Measurements from ENCODE around the gene SSMEM1.

SSMEM1 gene

GRCh38 chr7:130254555-130254954 is 46.9 kb downstream of the SSMEM1 start:
- DNase-seq = no peak

- DNase-seq = no peak
These were observed 49.0 kb downstream of the SSMEM1 start for GRCh38 chr7:130256704-130257103.

GRCh38 chr7:130258494-130259078 is 50.9 kb downstream of the SSMEM1 start:
- no peak for DNase-seq

DNA sequence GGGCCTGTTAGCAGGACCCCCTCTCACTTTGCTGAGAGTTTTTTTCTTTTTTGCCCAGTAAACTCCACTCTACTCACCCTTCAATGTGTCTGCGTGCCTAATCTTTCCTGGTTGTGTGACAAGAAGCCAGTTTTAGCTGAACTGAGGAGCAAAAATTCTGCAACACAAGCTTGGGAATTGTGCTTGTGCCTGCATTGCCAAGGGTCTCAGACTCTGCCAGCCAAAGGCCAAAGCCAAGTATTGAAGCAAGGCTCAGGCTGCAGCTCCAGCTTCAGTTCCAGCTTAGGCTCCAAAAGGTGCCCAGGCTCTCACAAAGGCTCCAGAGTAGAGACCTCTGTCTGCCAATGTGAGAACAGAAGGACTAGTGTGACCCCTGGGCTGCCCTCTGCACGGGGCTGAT is 54.8 kb downstream of the SSMEM1 start:
- no peak for DNase-seq

DNA sequence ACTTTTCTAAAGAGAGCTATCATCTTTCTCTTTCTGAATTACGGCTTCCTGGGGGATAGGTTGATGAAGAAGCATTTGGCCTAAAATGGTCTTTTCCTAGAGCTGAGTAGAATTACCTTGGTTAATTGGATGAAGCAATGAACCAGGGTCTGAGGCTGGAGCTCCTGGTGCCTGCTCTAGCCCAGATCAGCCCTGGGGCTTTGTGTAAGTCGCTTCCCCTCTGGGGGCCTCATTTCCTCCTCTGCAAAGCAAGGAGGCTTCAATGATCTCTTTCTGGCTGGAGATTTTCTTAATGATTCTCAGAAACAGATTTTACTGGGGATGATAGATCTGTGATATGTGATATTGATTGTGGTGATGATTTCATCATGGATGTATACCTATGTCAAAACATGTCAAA is 55.5 kb downstream of the SSMEM1 start:
- DNase-seq = no peak

All from NK-92 treated with Interleukin-12 subunit alpha and Interleukin-12 subunit beta, amount 100 ng/mL, for 24 hours (cell line).